Measurements from ENCODE around the gene FNDC3B. TPM values are rescaled to one million over a fixed set of nuclear protein-coding genes. Genes with fewer than 3 reads are reported as not detected.

FNDC3B gene
- total RNA-seq, 1 donor from 2014 or later = 204 TPM

- H3K4me1 Mint-ChIP-seq (ENCODE audit: unreplicated experiment) = peaks cover 83% of the 10 kb centered on the region
- TF ChIP-seq, protein P1, sequence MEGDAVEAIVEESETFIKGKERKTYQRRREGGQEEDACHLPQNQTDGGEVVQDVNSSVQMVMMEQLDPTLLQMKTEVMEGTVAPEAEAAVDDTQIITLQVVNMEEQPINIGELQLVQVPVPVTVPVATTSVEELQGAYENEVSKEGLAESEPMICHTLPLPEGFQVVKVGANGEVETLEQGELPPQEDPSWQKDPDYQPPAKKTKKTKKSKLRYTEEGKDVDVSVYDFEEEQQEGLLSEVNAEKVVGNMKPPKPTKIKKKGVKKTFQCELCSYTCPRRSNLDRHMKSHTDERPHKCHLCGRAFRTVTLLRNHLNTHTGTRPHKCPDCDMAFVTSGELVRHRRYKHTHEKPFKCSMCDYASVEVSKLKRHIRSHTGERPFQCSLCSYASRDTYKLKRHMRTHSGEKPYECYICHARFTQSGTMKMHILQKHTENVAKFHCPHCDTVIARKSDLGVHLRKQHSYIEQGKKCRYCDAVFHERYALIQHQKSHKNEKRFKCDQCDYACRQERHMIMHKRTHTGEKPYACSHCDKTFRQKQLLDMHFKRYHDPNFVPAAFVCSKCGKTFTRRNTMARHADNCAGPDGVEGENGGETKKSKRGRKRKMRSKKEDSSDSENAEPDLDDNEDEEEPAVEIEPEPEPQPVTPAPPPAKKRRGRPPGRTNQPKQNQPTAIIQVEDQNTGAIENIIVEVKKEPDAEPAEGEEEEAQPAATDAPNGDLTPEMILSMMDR (IDR thresholded peaks at IDR 0.05; ENCODE audit: unreplicated experiment) = no peak
- H3K27ac Mint-ChIP-seq (ENCODE audit: unreplicated experiment) = peak overlapping the region; percentile 90
- H3K9me3 Mint-ChIP-seq (ENCODE audit: unreplicated experiment) = no peaks in the 10 kb centered on the region
- H3K27me3 Mint-ChIP-seq (ENCODE audit: unreplicated experiment) = peaks cover 1% of the 10 kb centered on the region
- no peak overlapping the region for H3K4me3 Mint-ChIP-seq (ENCODE audit: unreplicated experiment)
- peaks cover 20% of the 10 kb centered on the region for H3K36me3 Mint-ChIP-seq (ENCODE audit: low read depth, unreplicated experiment)
- no peak for DNase-seq (ENCODE audit: low spot score)
Measured at GRCh38 chr3:172138193-172138537, 98.8 kb downstream of the FNDC3B start.

DNA sequence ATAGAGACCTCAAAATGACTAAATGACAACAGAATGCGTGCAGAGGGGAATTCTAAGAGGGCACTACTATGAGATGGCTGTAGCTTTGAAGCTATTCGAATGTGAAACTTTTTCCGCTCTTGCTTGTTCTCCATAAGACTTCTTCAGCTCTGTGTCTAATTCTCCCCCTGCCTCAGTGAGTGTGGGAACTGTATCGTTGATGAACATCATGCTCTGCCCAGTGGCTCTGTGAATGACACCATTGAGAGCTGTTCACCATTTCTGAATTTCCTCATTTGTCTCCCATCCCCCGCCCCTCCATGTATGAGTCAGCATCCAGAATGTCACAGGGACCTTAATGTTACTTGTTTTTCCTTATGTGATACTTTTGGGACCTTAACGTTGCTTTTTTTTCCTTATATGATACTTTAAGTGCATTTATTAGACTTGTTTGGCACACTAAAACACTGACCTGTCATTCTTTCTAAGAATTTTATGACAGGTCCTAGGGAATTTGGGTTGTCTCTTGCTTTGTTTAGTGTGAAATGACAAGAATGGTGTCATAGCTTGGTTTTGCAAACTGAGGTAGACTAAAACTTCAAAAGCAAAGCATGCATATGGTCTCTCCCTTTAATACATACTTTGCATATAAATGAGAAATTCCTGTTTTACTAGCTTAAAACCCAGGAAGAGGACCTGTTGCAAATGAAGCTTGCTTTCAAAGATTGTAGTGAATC lies 99.6 kb downstream of the FNDC3B start:
- Mint-ChIP-seq H3K4me3 (ENCODE audit: unreplicated experiment) (no peak overlapping the region), H3K9me3 (ENCODE audit: unreplicated experiment) (no peaks in the 10 kb centered on the region), H3K36me3 (ENCODE audit: low read depth, unreplicated experiment) (peaks cover 22% of the 10 kb centered on the region), H3K27me3 (ENCODE audit: unreplicated experiment) (peaks cover 3% of the 10 kb centered on the region), H3K27ac (ENCODE audit: unreplicated experiment) (peak overlapping the region; percentile 99), H3K4me1 (ENCODE audit: unreplicated experiment) (peaks cover 77% of the 10 kb centered on the region)
- TF ChIP-seq, protein P1 (IDR thresholded peaks at IDR 0.05; ENCODE audit: unreplicated experiment) = no peak
- no peak for DNase-seq (ENCODE audit: low spot score)

DNA sequence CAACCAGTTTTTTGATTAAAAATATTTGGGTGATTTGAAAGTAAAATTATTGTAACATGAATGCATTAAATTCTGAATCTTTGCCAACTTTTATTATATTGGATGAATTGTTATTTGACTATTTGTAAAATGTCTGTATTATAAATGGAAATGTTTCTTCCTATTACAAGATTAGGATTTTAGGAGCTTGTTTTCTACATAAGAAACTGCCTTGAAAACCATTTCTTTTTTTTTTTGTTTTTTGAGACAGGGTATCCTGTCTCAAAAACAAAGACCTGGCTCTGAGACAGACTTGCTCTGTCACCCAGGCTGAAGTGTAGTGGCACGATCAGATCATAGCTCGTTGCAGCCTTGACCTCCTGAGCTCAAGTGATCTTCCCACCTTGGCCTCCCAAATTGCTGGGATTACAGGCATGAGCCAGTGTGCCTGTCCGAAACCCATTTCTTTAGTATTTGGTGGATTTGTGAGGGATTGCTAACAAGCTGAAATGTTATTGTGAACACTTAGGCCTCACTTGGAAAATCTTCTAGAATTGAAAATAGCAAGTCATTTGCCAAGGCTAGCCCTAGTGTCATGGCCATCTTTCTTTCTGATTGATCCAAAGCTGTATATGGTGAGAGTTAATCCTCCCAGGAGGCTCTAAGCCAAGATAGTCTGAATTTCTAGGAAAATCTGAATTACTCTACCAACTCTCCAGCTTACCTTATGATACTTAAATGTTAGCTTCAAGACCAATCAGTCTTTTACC lies 100.3 kb downstream of the FNDC3B start:
- H3K27me3 Mint-ChIP-seq (ENCODE audit: unreplicated experiment) = peaks cover 3% of the 10 kb centered on the region
- H3K9me3 Mint-ChIP-seq (ENCODE audit: unreplicated experiment) = no peaks in the 10 kb centered on the region
- no peak for DNase-seq (ENCODE audit: low spot score)
- peak overlapping the region; percentile 99 for H3K27ac Mint-ChIP-seq (ENCODE audit: unreplicated experiment)
- no peak overlapping the region for H3K4me3 Mint-ChIP-seq (ENCODE audit: unreplicated experiment)
- H3K4me1 Mint-ChIP-seq (ENCODE audit: unreplicated experiment) = peaks cover 80% of the 10 kb centered on the region
- peaks cover 27% of the 10 kb centered on the region for H3K36me3 Mint-ChIP-seq (ENCODE audit: low read depth, unreplicated experiment)
- TF ChIP-seq, protein P1 (IDR thresholded peaks at IDR 0.05; ENCODE audit: unreplicated experiment) = no peak

DNA sequence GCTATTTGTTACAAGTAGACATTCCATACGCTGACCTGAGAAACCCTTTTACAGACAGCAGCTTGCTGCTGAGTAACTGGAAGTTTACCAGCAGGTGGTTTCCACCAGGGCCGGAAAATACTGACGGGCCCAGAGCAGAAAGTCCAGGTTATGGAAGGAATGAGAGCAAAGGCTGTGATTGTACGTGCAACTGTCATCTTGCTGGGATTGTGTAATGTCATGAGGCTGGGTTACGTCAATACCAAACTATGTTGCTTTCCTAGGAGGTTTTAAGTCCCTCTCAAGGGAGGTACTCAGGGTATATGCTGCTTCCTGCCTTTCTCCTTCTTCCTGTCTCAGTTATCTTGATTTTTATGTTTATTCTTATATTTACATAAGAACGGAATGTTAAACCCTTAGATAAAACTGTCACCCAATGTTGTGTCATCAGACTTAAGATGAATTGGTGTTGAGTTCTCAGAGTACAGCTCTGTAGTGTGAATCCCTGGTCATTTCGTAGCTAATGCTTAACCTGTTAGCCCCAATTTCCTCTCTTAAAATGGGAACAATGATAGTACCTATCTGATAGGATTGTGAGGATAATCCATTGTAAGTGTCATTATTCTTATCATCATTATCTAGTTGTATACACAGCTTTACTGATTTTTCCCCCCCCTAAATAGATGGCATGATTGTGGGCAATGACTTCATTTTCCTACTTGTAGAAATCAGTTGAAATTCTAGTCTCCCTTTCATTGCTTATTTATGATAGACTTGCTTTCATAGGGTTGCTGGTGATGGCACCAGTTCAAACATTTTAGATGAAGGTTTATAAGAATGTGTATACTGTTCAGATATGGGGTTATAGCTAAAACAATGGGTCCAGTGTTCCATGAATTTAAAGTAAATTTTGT lies 101.4 kb downstream of the FNDC3B start:
- Mint-ChIP-seq H3K4me3 (ENCODE audit: unreplicated experiment) (peak overlapping the region; percentile 19), H3K27ac (ENCODE audit: unreplicated experiment) (peak overlapping the region; percentile 99), H3K27me3 (ENCODE audit: unreplicated experiment) (peaks cover 3% of the 10 kb centered on the region)

More for the DNA sequence above, 101.4 kb downstream of the FNDC3B start:
- Mint-ChIP-seq H3K36me3 (ENCODE audit: low read depth, unreplicated experiment) (peaks cover 34% of the 10 kb centered on the region), H3K9me3 (ENCODE audit: unreplicated experiment) (no peaks in the 10 kb centered on the region), H3K4me1 (ENCODE audit: unreplicated experiment) (peaks cover 80% of the 10 kb centered on the region)
- TF ChIP-seq, protein P1 (IDR thresholded peaks at IDR 0.05; ENCODE audit: unreplicated experiment) = no peak
- no peak for DNase-seq (ENCODE audit: low spot score)

All from endothelial cell (in vitro differentiated cells).